ENCODE data around the gene CNGA3.

CNGA3 gene

DNA sequence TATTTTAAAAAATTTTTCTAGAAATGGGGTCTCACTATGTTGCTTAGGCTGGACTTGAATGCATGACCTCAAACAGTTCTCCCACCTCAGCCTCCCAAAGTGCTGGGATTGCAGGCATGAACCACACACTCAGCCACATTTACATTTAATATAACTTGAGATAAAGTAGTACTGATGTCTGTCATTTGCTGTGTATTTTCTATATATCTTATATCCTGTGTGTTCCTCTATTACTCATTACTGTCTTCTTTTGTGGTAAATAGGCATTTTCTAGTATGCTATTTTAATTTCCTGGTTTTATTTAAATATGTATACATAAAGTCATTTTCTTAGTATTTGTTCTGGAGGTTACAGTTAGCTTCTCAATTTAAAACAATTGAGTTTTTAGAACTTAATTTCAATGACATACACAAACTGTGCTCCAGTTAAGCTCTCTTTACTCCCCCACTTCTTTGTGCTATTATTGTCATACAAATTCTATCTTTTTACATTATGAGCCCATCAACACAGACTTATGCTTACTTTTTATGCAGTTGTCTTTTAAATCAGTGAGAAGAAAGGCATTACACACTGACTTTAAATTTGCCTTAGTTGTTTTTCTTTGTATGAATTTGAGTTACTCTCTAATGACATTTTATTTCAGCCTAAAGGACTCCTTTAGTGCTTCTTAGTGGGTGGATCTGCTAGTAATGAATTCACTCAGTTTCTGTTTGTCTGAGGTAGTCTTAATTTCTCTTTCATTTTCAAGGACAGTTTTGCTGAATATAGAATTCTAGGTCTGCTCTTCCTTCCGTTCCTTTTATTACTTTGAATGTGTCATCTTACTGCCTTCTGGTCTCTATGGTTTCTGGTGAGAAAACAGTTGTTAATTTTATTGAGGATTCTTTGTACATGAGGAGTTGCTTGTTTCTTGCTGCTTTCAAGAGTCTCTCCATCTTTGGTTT, 92.2 kb downstream of the CNGA3 start:
- Histone ChIP-seq H3K4me3 (ENCODE audit: low read depth, low read length, poor library complexity, severe bottlenecking) (no peak overlapping the region), H3K4me1 (ENCODE audit: insufficient read depth, low read length, severe bottlenecking) (no peaks in the 10 kb centered on the region), H3K9me2 (ENCODE audit: low read depth, low read length) (no peaks in the 10 kb centered on the region), H3K4me2 (ENCODE audit: low read length) (no peak overlapping the region), H3K79me2 (ENCODE audit: insufficient read depth, low read length) (no peaks in the 10 kb centered on the region), H3K9ac (ENCODE audit: low read length) (no peak overlapping the region), H3K27me3 (ENCODE audit: insufficient read depth, low read length) (peaks cover 4% of the 10 kb centered on the region; the same call in 1 of the 2 replicates), H3F3A (ENCODE audit: insufficient read depth, low read length) (no peaks in the 10 kb centered on the region), H3K9me3 (ENCODE audit: low read length) (peaks cover 7% of the 10 kb centered on the region), H4K20me1 (ENCODE audit: insufficient read depth, low read length) (no peaks in the 10 kb centered on the region), H3K36me3 (ENCODE audit: insufficient read depth, low read length) (no peaks in the 10 kb centered on the region), H2AFZ (ENCODE audit: low read length) (no peak overlapping the region), H3K27ac (ENCODE audit: low read depth, low read length, poor library complexity, severe bottlenecking) (no peak overlapping the region)
- TF ChIP-seq CTCF (IDR thresholded peaks at IDR 0.05; ENCODE audit: low read length) (no peak), EZH2 (IDR thresholded peaks at IDR 0.05; ENCODE audit: borderline replicate concordance, low read length) (no peak)

DNA sequence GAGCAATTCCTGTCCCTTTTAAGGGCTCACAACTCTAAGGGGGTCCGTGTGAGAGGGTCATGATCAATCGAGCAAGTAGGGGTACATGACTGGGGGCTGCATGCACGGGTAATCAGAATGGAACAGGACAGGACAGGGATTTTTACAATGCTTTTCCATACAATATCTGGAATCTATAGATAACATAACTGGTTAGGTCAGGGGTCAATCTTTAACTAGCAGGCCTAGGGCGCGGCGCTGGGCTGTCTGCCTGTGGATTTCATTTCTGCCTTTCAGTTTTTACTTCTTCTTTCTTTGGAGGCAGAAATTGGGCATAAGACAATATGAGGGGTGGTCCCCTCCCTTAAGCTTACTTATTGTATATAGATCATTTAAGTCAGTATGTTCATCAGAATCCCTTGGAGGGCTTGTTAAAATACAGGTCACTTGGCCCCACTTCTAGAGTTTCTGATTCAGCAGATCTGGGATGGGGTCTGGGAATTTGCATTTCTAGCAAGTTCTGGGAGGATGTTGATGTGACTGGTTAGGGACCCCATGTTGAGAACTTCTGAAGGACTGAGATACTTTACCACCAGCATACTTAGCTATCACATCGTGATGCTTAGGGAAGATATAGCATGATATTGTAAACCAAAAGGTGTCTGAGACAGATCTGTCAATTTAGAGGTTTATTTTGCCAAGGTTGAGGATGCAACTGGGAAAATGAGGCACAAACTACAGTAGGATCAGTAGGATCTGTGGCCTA, 95.6 kb downstream of the CNGA3 start:
- Histone ChIP-seq H4K20me1 (ENCODE audit: insufficient read depth, low read length) (no peaks in the 10 kb centered on the region; the same call in 1 of the 2 replicates), H3K9ac (ENCODE audit: low read length) (no peak overlapping the region), H3K4me1 (ENCODE audit: insufficient read depth, low read length, severe bottlenecking) (peaks cover 18% of the 10 kb centered on the region), H3F3A (ENCODE audit: insufficient read depth, low read length) (no peaks in the 10 kb centered on the region), H3K9me3 (ENCODE audit: low read length) (peaks cover 7% of the 10 kb centered on the region), H3K36me3 (ENCODE audit: insufficient read depth, low read length) (no peaks in the 10 kb centered on the region), H3K79me2 (ENCODE audit: insufficient read depth, low read length) (no peaks in the 10 kb centered on the region), H2AFZ (ENCODE audit: low read length) (no peak overlapping the region), H3K4me2 (ENCODE audit: low read length) (no peak overlapping the region), H3K27me3 (ENCODE audit: insufficient read depth, low read length) (peaks cover 4% of the 10 kb centered on the region; the same call in 1 of the 2 replicates), H3K4me3 (ENCODE audit: low read depth, low read length, poor library complexity, severe bottlenecking) (no peak overlapping the region), H3K27ac (ENCODE audit: low read depth, low read length, poor library complexity, severe bottlenecking) (no peak overlapping the region), H3K9me2 (ENCODE audit: low read depth, low read length) (no peaks in the 10 kb centered on the region)
- TF ChIP-seq EZH2 (IDR thresholded peaks at IDR 0.05; ENCODE audit: borderline replicate concordance, low read length), result no peak

DNA sequence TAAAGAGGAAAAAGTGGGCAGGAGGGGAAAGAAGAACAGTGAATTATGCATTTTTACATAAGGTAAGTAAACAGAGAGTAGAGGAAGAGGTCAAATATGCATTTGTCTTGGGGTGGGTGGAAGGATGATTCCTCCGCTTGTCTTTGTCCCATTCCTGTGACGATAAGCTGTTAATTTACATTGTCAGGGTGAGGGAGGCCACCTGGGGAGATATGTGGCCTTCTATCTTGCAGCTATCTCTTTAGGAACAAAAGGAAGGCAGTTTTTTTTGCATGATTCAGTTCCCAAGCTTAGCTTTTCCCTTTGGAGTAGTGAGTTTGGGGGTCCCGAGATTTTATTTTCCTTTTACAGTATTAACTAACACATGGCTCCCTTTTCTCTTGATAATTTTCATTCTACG, 96.2 kb downstream of the CNGA3 start:
- no peaks in the 10 kb centered on the region; the same call in 1 of the 2 replicates for H4K20me1 ChIP-seq (ENCODE audit: insufficient read depth, low read length)
- H3K9me3 ChIP-seq (ENCODE audit: low read length), result peaks cover 7% of the 10 kb centered on the region
- TF ChIP-seq EZH2 (IDR thresholded peaks at IDR 0.05; ENCODE audit: borderline replicate concordance, low read length) (no peak), CTCF (IDR thresholded peaks at IDR 0.05; ENCODE audit: low read length) (no peak)
- H3K79me2 ChIP-seq (ENCODE audit: insufficient read depth, low read length), result no peaks in the 10 kb centered on the region
- H3K27ac ChIP-seq (ENCODE audit: low read depth, low read length, poor library complexity, severe bottlenecking), result no peak overlapping the region
- no peaks in the 10 kb centered on the region for H3K9me2 ChIP-seq (ENCODE audit: low read depth, low read length)
- H3K4me2 ChIP-seq (ENCODE audit: low read length), result no peak overlapping the region
- H3K27me3 ChIP-seq (ENCODE audit: insufficient read depth, low read length), result peaks cover 4% of the 10 kb centered on the region; the same call in 1 of the 2 replicates
- no peak overlapping the region for H3K4me3 ChIP-seq (ENCODE audit: low read depth, low read length, poor library complexity, severe bottlenecking)
- no peaks in the 10 kb centered on the region for H3K36me3 ChIP-seq (ENCODE audit: insufficient read depth, low read length)
- H3K4me1 ChIP-seq (ENCODE audit: insufficient read depth, low read length, severe bottlenecking), result peaks cover 18% of the 10 kb centered on the region
- no peak overlapping the region for H3K9ac ChIP-seq (ENCODE audit: low read length)
- H3F3A ChIP-seq (ENCODE audit: insufficient read depth, low read length), result no peaks in the 10 kb centered on the region
- no peak overlapping the region for H2AFZ ChIP-seq (ENCODE audit: low read length)

Data from OCI-LY1 (cell line).